Stimulated activated naive CD8-positive, alpha-beta T cell treated with anti-CD3 and anti-CD28 coated beads, Interleukin-15, Interleukin-2, amounts not matched to agents 100 ng/mL and 50 ng/mL, for 24 hours (primary cell): ENCODE results near the gene TENM4.
"Not testable (repeated sequence)": the region's sequence is repeated elsewhere in the genome, so short reads cannot be mapped to it uniquely, and the experiment has no call there.

ENCODE experiments used
- H3K27ac Mint-ChIP-seq: one replicate; pipeline ENCODE4 v1.8.0; 2021; ENCODE audit warnings: mild to moderate bottlenecking, mixed read lengths
- H3K27me3 Mint-ChIP-seq: one replicate; pipeline ENCODE4 v1.8.0; 2021; ENCODE audit warnings: mixed read lengths
- H3K36me3 Mint-ChIP-seq: one replicate; pipeline ENCODE4 v1.8.0; 2021; ENCODE audit warnings: low read depth, mixed read lengths
- H3K4me1 Mint-ChIP-seq: one replicate; pipeline ENCODE4 v1.8.0; 2021; ENCODE audit warnings: low read depth, mixed read lengths
- H3K4me3 Mint-ChIP-seq: one replicate; pipeline ENCODE4 v1.8.0; 2021; ENCODE audit warnings: mild to moderate bottlenecking, mixed read lengths
- H3K9me3 Mint-ChIP-seq: one replicate; pipeline ENCODE4 v1.8.0; 2021; ENCODE audit warnings: mixed read lengths

TENM4 gene

DNA sequence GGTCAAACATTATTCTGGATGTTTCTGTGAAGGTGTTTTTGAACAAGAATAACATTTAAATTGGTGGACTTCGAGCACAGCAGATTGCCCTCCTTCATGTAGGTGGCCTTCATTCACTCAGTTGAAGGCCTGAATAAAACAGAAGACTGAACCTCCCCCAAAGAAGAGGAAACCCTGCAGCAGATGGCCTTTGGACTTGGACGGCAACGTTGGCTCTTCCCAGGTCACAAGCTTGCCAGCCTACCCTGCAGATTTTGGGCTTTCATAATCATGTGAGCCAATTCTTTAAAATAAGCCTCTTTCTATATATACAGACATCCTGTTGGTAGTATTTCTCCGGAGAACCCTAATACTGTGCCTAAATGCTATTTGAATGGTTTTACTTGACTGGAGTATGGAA is 434.0 kb downstream of the TENM4 start:
- Mint-ChIP-seq H3K27ac (no peak overlapping the region), H3K4me3 (no peak overlapping the region)

DNA sequence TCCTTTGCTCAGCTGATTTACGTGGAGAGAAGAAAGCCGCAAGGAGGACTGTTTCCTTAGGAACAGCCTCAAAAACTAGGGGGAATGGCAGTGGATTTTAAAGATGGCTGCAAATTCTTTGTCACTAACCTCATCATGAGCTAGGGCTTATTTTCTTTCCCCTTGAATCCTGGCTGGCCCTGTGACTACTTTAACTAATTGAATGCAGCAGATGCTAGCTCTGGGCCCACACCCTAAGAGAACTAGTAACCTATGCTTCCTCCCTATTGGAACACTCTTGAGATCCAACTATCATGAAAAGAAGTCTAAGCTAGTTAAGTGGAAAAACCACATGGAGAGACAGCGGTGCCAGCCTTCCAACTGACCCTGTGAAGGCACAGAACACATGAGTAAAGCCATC is 444.8 kb downstream of the TENM4 start:
- H3K27ac Mint-ChIP-seq = no peak overlapping the region
- no peaks in the 10 kb centered on the region for H3K4me1 Mint-ChIP-seq
- H3K27me3 Mint-ChIP-seq = peaks cover 19% of the 10 kb centered on the region
- no peaks in the 10 kb centered on the region for H3K36me3 Mint-ChIP-seq
- peaks cover 16% of the 10 kb centered on the region for H3K9me3 Mint-ChIP-seq
- no peak overlapping the region for H3K4me3 Mint-ChIP-seq

More for the DNA sequence above, 434.0 kb downstream of the TENM4 start:
- Mint-ChIP-seq H3K36me3 (no peaks in the 10 kb centered on the region), H3K4me1 (no peaks in the 10 kb centered on the region), H3K9me3 (peaks cover 13% of the 10 kb centered on the region), H3K27me3 (no peaks in the 10 kb centered on the region)

DNA sequence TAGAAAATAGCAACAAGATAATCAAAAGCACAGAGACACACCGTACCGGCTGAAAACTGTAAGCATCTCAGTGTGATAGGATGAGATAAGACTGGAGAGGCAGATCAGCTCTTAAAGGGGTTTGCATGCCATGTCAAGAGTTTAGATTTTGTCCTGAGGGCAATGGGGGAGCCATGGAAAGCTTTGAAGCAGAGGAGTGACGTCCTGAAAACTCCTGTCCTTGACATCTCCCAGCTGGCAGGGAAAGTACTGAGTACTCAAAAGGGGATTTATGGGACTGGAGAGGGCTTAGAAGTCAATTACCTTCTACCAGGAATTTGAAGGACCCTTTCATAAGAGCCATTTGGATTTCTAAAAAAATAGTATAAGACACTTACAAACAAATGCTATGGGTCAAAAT is 445.7 kb downstream of the TENM4 start:
- H3K9me3 Mint-ChIP-seq = peaks cover 16% of the 10 kb centered on the region
- H3K27me3 Mint-ChIP-seq = peaks cover 19% of the 10 kb centered on the region
- H3K36me3 Mint-ChIP-seq = no peaks in the 10 kb centered on the region
- H3K4me1 Mint-ChIP-seq = no peaks in the 10 kb centered on the region
- H3K27ac Mint-ChIP-seq = no peak overlapping the region
- no peak overlapping the region for H3K4me3 Mint-ChIP-seq

DNA sequence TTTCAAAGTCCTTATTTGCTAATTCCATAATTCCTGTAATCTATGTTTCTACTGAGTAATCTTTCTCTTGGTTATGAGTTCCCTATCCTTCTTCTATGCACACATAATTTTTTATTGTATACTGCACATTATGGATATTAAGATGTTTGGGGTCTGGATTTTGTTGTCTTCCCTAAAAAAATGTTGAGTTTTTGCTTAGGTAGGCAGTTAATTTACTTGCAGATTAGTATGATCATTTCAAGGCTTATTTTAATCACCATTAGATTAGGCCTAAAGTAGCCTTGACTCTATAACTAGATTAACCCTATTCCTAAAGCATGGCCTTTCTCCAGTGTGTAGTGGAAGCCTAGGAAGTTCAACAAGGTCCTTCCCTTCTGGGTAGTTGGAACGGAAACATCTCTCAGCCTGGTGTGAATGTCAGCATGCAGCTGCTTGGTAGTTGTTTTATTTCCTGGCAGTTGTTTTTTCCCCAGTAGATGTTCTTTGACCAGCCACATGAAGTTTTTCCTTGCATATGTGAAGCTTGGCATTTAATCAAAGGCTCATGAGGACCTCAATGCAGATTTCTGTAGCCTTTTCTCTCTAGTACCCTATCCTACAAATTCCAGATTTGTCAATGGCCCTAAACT is 446.9 kb downstream of the TENM4 start:
- H3K9me3 Mint-ChIP-seq = peaks cover 5% of the 10 kb centered on the region
- H3K27ac Mint-ChIP-seq = no peak overlapping the region
- no peaks in the 10 kb centered on the region for H3K4me1 Mint-ChIP-seq
- peaks cover 19% of the 10 kb centered on the region for H3K27me3 Mint-ChIP-seq
- no peaks in the 10 kb centered on the region for H3K36me3 Mint-ChIP-seq
- no peak overlapping the region for H3K4me3 Mint-ChIP-seq

DNA sequence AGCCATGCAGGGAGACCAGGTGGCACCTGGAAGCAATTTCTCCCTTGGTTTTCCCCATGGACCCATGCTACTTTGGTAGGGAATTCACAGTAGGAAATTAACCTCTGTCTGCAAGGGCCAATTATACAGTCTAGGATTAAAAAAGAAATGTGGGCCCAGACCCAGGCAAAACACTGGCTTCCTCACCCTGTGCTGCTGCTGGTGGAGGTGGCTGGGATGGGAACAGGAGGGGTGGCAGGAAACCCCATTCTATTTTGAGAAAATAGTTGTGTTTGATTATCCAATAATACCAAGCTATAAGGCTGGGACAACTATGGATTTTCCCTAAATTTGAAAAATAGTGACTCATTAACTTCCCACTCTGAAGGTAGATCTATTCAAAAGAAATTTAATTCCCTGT is 449.1 kb downstream of the TENM4 start:
- Mint-ChIP-seq H3K27me3 (peaks cover 19% of the 10 kb centered on the region), H3K36me3 (no peaks in the 10 kb centered on the region), H3K4me3 (no peak overlapping the region), H3K4me1 (no peaks in the 10 kb centered on the region), H3K9me3 (no peaks in the 10 kb centered on the region), H3K27ac (no peak overlapping the region)

DNA sequence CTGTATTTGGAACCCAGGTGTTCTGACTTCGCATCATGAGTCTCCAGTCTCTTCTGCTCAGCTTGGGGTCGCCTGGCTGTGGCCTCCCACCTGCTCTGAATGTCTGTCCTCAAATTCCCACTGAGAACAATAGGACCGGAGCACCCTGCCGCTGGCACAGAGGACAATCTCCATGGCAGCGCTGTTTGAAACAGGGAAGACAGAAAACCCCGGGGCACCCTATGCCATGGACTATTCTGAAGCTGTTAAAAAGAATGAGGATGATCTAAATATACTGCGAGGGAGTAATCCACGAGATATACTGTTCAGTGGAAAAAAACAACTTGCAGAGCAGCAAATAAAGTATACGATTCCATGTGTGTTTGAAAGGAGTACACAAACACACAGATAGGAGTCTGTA is 450.6 kb downstream of the TENM4 start:
- Mint-ChIP-seq H3K36me3 (no peaks in the 10 kb centered on the region), H3K27me3 (peaks cover 18% of the 10 kb centered on the region), H3K4me1 (no peaks in the 10 kb centered on the region), H3K4me3 (no peak overlapping the region), H3K27ac (no peak overlapping the region), H3K9me3 (no peaks in the 10 kb centered on the region)

DNA sequence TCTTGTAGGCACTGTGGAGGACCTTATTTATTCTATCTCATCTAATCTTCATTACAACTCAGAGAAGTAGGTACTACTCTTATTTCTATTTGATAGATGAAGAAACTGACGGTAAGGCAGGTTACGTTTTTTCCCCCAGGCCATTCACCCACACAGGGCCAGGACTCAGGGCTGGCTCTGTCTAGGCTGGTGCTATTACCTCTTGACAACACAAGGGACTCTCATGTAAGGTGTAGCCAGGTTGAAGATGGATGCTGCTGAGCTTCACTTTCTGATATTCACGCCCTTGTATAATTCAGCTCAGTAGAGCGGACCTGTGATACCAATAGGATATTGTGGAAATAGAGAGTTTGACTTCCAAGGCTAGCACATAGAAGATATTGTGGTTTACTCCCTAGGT is 453.1 kb downstream of the TENM4 start:
- H3K27ac Mint-ChIP-seq = no peak overlapping the region
- no peaks in the 10 kb centered on the region for H3K36me3 Mint-ChIP-seq
- peaks cover 7% of the 10 kb centered on the region for H3K27me3 Mint-ChIP-seq
- no peaks in the 10 kb centered on the region for H3K4me1 Mint-ChIP-seq
- H3K4me3 Mint-ChIP-seq = no peak overlapping the region
- H3K9me3 Mint-ChIP-seq = no peaks in the 10 kb centered on the region

DNA sequence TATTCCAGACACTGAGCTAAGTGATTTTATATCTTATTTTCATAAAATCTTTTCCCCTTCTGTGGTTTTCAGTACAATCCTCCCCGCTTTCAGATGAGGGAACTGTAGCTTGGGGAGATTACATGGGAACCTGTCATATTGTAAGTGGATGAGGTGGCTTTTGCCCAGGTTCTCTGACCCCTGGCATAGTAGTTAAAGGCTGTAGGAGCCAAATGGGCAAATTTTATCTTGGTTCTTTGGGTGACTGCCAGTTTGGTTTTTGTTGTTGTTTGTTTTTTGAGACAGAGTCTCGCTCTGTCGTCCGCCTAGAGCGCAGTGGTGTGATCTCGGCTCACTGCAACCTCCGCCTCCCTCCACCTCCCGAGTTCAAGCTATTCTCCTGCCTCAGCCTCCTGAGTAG is 454.5 kb downstream of the TENM4 start:
- Mint-ChIP-seq H3K4me3 (no peak overlapping the region), H3K27ac (no peak overlapping the region), H3K9me3 (no peaks in the 10 kb centered on the region), H3K36me3 (no peaks in the 10 kb centered on the region), H3K27me3 (peaks cover 3% of the 10 kb centered on the region), H3K4me1 (no peaks in the 10 kb centered on the region)

DNA sequence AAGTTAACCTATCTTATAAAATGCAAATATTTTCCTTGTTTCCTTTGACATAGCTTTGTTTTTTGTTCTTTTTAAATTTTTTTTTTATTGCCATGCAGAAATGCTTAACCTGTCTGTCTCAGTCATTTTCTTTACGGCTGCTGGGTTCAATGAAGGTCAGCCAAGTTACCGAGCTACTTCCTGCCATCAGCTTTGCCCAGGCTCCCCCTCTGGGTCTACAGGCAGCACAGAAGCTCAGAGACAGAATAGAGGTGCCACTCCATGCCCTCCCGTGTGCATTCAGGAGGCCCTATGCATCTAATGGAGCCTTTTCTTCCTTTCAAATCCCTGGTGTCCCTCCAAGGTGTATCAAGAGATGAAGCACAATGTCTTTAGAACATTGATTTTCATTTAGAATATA is 455.2 kb downstream of the TENM4 start:
- no peaks in the 10 kb centered on the region for H3K36me3 Mint-ChIP-seq

DNA sequence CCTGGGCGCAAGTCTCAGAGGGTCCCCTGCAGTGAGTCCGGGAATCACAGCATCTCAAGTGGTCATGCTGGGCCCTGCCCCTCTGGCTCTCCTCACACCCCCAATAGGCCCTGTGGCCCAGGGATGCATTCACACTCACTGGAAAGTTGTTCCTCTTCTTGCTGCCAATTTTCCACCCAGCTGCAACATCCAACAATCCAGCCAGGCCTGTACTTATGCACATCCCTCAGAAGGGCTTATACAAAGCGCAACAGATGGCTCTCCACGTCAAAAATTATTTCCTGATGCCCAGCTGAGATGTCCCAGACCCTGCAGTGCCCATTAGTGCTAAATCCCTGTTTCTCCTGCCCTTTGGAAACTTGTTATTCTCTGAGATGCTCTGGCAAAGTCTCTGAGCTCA is 458.4 kb downstream of the TENM4 start:
- Mint-ChIP-seq H3K4me3 (no peak overlapping the region), H3K9me3 (no peaks in the 10 kb centered on the region), H3K27ac (no peak overlapping the region), H3K4me1 (no peaks in the 10 kb centered on the region), H3K36me3 (no peaks in the 10 kb centered on the region), H3K27me3 (peaks cover 3% of the 10 kb centered on the region)

More for the DNA sequence above, 455.2 kb downstream of the TENM4 start:
- Mint-ChIP-seq H3K4me1 (no peaks in the 10 kb centered on the region), H3K4me3 (no peak overlapping the region), H3K27me3 (peaks cover 3% of the 10 kb centered on the region), H3K9me3 (no peaks in the 10 kb centered on the region), H3K27ac (no peak overlapping the region)

DNA sequence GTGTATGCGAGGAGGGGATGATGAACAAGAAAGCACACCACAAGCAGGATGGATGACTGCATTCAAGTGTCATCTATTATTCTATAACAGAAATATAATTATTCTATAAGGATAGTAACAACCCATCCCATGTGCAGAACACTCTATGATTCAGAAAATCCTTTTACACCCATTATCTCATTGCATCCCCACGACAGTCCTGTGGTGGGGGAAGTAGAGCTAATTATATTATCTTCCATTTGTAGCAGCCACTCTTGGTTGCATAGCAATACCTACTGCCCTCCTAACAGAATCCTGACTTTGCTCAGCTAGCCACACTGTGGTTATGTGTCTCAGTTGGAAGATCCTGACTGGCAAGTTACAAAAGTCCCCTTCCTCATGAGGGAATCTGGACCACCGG is 459.7 kb downstream of the TENM4 start:
- Mint-ChIP-seq H3K4me1 (no peaks in the 10 kb centered on the region), H3K4me3 (no peak overlapping the region), H3K36me3 (no peaks in the 10 kb centered on the region), H3K27ac (no peak overlapping the region), H3K27me3 (peaks cover 3% of the 10 kb centered on the region), H3K9me3 (no peaks in the 10 kb centered on the region)

DNA sequence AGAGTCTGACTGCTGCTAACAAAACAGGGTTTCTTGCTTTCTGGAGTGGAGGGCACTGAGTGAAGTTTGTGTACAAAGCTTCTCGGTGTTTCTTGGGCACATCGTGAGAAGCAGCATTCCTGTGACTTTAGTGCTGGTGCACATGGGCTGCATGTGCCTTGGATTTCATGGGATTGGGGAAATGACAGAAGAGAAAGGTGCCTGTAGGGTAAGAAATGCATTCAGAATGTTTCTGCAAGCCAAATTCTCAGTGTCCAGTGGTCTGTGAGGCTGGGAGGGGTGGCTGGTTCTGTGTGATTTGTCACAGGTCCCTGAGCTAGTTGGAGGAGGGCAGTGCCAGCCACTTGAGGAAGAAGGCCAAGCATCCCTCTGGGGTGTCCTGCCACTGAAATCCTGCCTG is 462.0 kb downstream of the TENM4 start:
- Mint-ChIP-seq H3K27ac (no peak overlapping the region), H3K4me1 (no peaks in the 10 kb centered on the region), H3K36me3 (no peaks in the 10 kb centered on the region), H3K9me3 (no peaks in the 10 kb centered on the region), H3K27me3 (no peaks in the 10 kb centered on the region), H3K4me3 (no peak overlapping the region)

DNA sequence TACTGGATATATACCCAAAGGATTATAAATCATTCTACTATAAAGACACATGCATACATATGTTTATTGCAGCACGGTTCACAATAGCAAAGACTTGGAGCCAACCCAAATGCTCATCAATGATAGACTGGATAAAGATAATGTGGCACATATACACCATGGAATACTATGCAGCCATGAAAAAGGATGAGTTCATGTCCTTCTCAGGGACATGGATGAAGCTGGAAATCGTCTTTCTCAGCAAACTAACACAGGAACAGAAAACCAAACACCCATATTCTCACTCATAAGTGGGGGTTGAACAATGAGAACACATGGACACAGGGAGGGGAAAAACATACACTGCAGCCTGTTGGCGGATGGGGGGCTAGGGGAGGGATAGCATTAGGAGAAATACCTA is 463.0 kb downstream of the TENM4 start:
- not testable (repeated sequence) for H3K4me1 Mint-ChIP-seq, H3K4me3 Mint-ChIP-seq, H3K9me3 Mint-ChIP-seq, H3K36me3 Mint-ChIP-seq, H3K27ac Mint-ChIP-seq, H3K27me3 Mint-ChIP-seq

DNA sequence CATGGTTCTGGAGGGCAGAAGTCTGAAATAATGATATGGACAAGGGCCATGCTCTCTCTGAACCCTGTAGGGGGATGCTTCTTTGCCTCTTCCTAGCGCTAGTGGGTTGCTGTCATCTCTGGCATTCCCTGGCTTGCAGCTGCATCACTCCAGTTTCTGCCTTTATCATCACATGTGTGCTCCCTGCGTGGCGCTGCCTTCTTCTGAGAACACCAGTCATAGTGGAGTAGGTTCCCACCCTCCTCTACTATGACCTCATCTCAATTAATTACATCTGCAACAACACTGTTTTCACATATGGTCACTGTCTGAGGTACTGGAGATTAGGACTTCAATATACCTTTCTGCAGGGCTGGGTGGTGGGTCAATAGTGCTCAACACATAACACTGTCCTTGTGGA is 463.8 kb downstream of the TENM4 start:
- Mint-ChIP-seq H3K27ac (no peak overlapping the region), H3K36me3 (no peaks in the 10 kb centered on the region)

DNA sequence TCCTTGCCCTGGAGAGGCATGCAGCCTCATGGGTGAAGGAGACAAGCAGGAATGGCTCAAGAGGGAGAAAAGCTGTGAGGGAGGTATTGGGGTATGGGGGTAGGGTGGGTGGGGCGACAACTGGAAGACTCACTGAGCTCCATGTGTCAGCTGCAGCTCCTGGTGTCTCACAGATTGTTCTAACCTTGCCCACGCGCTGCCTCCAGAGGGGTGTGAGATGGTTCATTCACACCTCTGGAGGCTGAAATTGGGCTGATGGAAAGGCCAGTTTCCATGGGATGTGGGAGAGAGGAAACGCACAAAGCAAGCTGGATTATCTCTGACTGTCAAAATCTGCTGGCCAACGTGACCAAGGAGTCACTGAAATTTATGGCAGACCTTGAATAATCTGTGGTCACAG is 465.7 kb downstream of the TENM4 start:
- Mint-ChIP-seq H3K27ac (no peak overlapping the region), H3K4me3 (no peak overlapping the region), H3K27me3 (no peaks in the 10 kb centered on the region), H3K36me3 (no peaks in the 10 kb centered on the region), H3K9me3 (no peaks in the 10 kb centered on the region), H3K4me1 (no peaks in the 10 kb centered on the region)

More for the DNA sequence above, 463.8 kb downstream of the TENM4 start:
- Mint-ChIP-seq H3K9me3 (no peaks in the 10 kb centered on the region), H3K4me1 (no peaks in the 10 kb centered on the region), H3K4me3 (no peak overlapping the region), H3K27me3 (no peaks in the 10 kb centered on the region)

DNA sequence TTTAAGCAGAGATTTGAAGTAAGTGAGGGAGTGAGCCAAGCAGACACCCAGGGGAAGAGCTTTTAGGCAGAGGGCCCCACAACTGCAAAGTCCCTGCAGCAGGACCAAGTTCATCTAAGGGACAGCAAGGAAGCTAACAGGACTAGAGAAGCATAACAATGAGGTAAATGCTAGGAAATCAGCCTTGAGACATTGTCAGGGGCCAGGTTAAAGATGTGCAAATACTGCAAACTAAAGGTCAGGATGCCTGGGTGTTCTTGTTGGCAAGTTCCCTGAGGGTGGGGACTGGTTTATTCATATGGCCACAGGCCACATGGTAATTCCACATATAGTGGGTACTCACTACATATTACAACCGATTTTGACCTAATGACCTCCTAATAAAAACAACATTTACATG is 467.0 kb downstream of the TENM4 start:
- no peaks in the 10 kb centered on the region for H3K36me3 Mint-ChIP-seq
- H3K27me3 Mint-ChIP-seq = no peaks in the 10 kb centered on the region
- H3K27ac Mint-ChIP-seq = no peak overlapping the region
- no peaks in the 10 kb centered on the region for H3K4me1 Mint-ChIP-seq
- H3K4me3 Mint-ChIP-seq = no peak overlapping the region
- H3K9me3 Mint-ChIP-seq = no peaks in the 10 kb centered on the region
